ENCODE results near the gene CCDC159. TPM values are rescaled to one million over a fixed set of nuclear protein-coding genes. Genes with fewer than 3 reads are reported as not detected.

The CCDC159 gene
- total RNA-seq, 2 donors from 2014 or later: 15.1 to 21.8 TPM

DNA sequence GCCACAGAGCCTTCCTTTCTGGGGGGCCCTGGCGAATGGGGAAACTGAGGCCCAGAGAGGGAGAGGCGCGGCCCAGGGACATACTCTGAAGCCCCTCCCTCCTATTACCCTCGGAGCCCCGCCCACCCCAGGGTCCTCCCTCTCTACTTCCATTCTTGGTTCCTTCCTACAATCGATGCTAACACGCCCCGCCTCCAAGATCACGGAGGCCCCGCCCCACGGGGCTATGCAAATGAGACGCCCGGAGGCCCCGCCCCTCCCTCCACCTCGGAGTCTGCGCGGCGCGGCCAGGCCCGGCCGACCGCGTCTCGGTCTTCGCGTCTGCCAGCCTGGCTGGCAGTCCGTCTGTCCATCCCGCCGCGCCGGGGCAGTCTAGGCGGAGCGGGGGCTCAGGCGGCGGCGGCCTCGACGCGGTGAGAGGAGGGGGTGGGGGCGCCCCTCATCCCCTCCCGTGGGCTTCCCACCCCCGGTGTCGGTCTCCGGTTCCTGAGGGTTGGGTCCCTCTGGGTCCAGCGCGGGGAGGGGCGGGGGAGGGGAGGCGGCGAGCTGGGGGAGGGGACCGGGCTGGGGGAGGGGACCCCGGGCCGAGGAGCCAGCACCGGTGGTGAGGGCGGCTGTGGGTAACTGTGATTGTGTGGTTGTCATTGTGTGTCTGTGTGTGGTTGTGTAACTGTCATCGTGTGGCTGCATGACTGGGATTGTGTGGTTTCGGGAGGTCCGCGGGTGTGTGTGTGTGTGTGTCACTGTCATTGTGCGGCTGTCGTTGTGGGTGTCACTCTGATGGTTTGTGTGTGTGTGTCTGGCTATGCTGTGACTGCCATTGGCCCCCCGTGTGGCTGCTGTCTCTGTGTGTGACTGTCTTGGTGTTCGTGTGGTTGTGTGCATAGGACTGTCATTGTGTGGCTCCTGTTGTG is 9.1 kb downstream of the CCDC159 start, which contains the start of gene PLPPR2:
PLPPR2 (plus strand) TSS at position 273 of the 914 bp plus-strand sequence. CDS start 2,242 bp downstream, outside the sequence.
- DNase-seq (ENCODE audit: low spot score) (peak; percentile 90), ATAC-seq (ENCODE audit: insufficient number of reproducible peaks, low FRiP score, low read depth) (peak; percentile 83)
- Histone ChIP-seq H3K9me3 (no peaks in the 10 kb centered on the region), H3K4me1 (ENCODE audit: control insufficient read depth in 1 of 2, low read depth in 2 of 2) (peaks cover 0 to 11% of the 10 kb centered on the region in 2 donors), H3K27ac (peak within 1 kb of the TSS; percentile 54 to 55), H3K36me3 (peaks cover 7% of the 10 kb centered on the region), H3K27me3 (replicated peaks; ENCODE audit: insufficient read depth) (no peaks in the 10 kb centered on the region), H3K4me3 (peak within 1 kb of the TSS; percentile 86)
- TF ChIP-seq, protein P1, sequence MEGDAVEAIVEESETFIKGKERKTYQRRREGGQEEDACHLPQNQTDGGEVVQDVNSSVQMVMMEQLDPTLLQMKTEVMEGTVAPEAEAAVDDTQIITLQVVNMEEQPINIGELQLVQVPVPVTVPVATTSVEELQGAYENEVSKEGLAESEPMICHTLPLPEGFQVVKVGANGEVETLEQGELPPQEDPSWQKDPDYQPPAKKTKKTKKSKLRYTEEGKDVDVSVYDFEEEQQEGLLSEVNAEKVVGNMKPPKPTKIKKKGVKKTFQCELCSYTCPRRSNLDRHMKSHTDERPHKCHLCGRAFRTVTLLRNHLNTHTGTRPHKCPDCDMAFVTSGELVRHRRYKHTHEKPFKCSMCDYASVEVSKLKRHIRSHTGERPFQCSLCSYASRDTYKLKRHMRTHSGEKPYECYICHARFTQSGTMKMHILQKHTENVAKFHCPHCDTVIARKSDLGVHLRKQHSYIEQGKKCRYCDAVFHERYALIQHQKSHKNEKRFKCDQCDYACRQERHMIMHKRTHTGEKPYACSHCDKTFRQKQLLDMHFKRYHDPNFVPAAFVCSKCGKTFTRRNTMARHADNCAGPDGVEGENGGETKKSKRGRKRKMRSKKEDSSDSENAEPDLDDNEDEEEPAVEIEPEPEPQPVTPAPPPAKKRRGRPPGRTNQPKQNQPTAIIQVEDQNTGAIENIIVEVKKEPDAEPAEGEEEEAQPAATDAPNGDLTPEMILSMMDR (IDR thresholded peaks at IDR 0.05): no peak

DNA sequence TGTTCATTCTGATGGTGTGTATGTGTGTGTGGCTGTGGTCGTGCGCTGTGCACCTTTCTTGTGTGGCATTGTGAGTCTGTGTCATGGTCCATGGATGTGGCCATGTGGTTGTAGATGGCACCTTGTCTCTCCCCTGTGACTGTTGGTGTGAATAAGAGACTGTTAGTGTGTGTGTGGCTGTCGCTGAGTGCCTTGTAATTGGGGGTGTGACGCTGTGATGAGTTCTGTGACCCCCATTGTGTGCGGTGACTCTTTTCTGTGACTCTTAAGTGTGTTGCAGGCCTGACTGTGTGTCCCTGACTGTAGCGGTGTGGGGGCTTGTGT is 9.7 kb downstream of the CCDC159 start:
- Histone ChIP-seq H3K9me3 (no peaks in the 10 kb centered on the region), H3K4me1 (ENCODE audit: control insufficient read depth in 1 of 2, low read depth in 2 of 2) (peaks cover 0 to 11% of the 10 kb centered on the region in 2 donors), H3K36me3 (peaks cover 9% of the 10 kb centered on the region), H3K27ac (peak overlapping the region; percentile 54 to 55), H3K4me3 (peak overlapping the region; percentile 86), H3K27me3 (replicated peaks; ENCODE audit: insufficient read depth) (no peaks in the 10 kb centered on the region)
- ATAC-seq (ENCODE audit: insufficient number of reproducible peaks, low FRiP score, low read depth): no peak
- DNase-seq (ENCODE audit: low spot score): no peak
- TF ChIP-seq, protein P1 (IDR thresholded peaks at IDR 0.05): no peak

DNA sequence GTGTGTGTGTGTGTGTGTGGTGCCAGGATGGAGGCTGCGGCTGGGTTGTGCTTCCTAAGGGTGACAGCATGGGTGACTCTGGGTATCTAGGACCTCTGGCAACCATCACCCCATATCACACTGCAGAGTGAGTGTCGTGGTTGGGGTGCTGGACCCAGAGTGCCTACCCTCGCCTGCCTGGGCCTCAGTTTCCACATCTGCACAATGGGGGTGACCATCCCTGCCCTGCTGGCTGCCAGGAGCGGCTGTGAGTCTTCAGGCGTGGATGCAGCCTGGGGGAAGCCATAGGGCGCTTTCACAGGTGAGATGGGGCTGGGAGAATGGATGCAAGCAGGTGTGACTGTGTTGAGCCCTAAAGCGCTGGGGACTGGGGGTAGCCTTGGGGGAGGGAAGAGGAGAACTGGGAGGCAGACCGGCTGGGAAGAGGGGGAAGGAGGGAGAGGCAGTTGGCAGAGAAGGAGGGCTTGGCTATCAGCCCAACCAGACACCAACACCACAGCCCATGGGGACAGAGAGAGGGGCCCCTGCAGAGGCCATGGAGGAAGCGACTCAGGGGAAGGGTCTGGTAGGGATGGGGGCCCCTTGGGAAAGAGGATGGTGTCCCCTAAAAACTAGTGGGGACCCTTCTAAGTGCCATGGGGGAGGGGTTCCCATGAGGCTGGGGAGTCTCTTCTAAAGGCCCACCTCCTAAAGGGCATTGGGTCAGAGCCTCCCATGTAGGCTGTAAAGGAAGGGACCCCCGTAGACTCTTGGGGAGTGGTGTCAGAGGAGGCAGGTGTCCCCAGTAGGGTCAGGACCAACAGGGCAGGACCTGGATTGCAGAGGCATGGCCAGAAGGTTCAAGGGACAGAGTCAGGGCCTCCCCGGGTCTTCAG is 10.6 kb downstream of the CCDC159 start:
- peaks cover 17% of the 10 kb centered on the region for H3K36me3 ChIP-seq
- TF ChIP-seq, protein P1 (IDR thresholded peaks at IDR 0.05): no peak
- H3K27me3 ChIP-seq (replicated peaks; ENCODE audit: insufficient read depth): no peaks in the 10 kb centered on the region
- no peak overlapping the region for H3K27ac ChIP-seq
- peaks cover 0 to 11% of the 10 kb centered on the region in 2 donors for H3K4me1 ChIP-seq (ENCODE audit: control insufficient read depth in 1 of 2, low read depth in 2 of 2)
- ATAC-seq (ENCODE audit: insufficient number of reproducible peaks, low FRiP score, low read depth) (no peak), DNase-seq (ENCODE audit: low spot score) (no peak)
- no peaks in the 10 kb centered on the region for H3K9me3 ChIP-seq
- no peak overlapping the region for H3K4me3 ChIP-seq

DNA sequence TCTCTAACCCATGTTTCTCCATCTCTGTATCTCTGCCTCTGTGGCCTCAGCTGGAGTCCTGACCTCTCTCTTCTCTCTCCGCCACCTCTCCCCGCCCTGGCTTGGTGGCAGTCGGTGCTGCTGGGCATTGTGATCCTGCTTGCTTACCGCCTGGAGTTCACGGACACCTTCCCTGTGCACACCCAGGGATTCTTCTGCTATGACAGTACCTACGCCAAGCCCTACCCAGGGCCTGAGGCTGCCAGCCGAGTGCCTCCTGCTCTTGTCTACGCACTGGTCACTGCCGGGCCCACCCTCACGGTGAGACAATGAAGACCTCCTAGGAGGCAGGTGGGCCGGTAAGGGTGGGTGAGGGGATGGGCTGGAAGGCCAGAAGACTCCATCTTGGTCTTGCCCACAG is 13.1 kb downstream of the CCDC159 start:
- ATAC-seq (ENCODE audit: insufficient number of reproducible peaks, low FRiP score, low read depth): no peak
- Histone ChIP-seq H3K4me1 (ENCODE audit: control insufficient read depth in 1 of 2, low read depth in 2 of 2) (peaks cover 0 to 11% of the 10 kb centered on the region in 2 donors), H3K27ac (no peak overlapping the region), H3K9me3 (no peaks in the 10 kb centered on the region), H3K36me3 (peaks cover 24% of the 10 kb centered on the region), H3K27me3 (replicated peaks; ENCODE audit: insufficient read depth) (no peaks in the 10 kb centered on the region), H3K4me3 (no peak overlapping the region)
- TF ChIP-seq, protein P1 (IDR thresholded peaks at IDR 0.05): no peak
- no peak for DNase-seq (ENCODE audit: low spot score)

Data from thoracic aorta (tissue), 2 donors.